Measurements from ENCODE around the gene LGALSL. TPM values are rescaled to one million over a fixed set of nuclear protein-coding genes. Genes with fewer than 3 reads are reported as not detected.

Gene LGALSL
- total and polyA plus RNA-seq, 12 donors = 5.3 to 24.8 (median 11.0) TPM

- intact Hi-C loops (cut with DNase I) = loop anchor here in 1 of 10 donors (5.0 kb wide), 1 partner anchor 32 kb away; no protein-coding TSS in a partner anchor
- Histone ChIP-seq H3K4me1 (peaks cover 0 to 1% (median 0%) of the 10 kb centered on the region in 9 donors), H3K9me3 (no peaks in the 10 kb centered on the region), H3K27me3 (no peaks in the 10 kb centered on the region), H3K4me3 (no peak overlapping the region), H3K27ac (no peak overlapping the region), H3K36me3 (no peaks in the 10 kb centered on the region)
- ATAC-seq (no peak), DNase-seq (no peak)
- WGBS, 2 donors = 92 to 96% methylated on average over 7 of the region's 7 CpGs
- no peak for TF ChIP-seq CTCF (IDR thresholded peaks at IDR 0.05)
These were observed 39.1 kb upstream of the LGALSL start for GRCh38 chr2:64414736-64415435.

GRCh38 chr2:64417624-64418023 lies 36.3 kb upstream of the LGALSL start:
- Histone ChIP-seq H3K4me3 (no peak overlapping the region), H3K4me1 (peaks cover 0 to 10% (median 0%) of the 10 kb centered on the region in 9 donors), H3K27me3 (no peaks in the 10 kb centered on the region), H3K9me3 (no peaks in the 10 kb centered on the region), H3K27ac (no peak overlapping the region), H3K36me3 (no peaks in the 10 kb centered on the region)
- intact Hi-C loops (cut with DNase I) = no loop called here
- WGBS, 2 donors = 82% methylated on average over 3 of the region's 3 CpGs
- DNase-seq (no peak), ATAC-seq (no peak)
- TF ChIP-seq CTCF (IDR thresholded peaks at IDR 0.05) = no peak

GRCh38 chr2:64419596-64420165 lies 34.3 kb upstream of the LGALSL start:
- DNase-seq = no peak
- no peak for ATAC-seq
- Histone ChIP-seq H3K4me3 (no peak overlapping the region), H3K27me3 (no peaks in the 10 kb centered on the region), H3K9me3 (no peaks in the 10 kb centered on the region), H3K27ac (peak overlapping the region in 3 of 10 donors; percentile 20 to 58 (median 52)), H3K4me1 (peaks cover 0 to 10% (median 0%) of the 10 kb centered on the region in 9 donors), H3K36me3 (no peaks in the 10 kb centered on the region)
- TF ChIP-seq CTCF (IDR thresholded peaks at IDR 0.05) = no peak
- intact Hi-C loops (cut with DNase I) = no loop called here
- 90 to 94% methylated on average over 2 of the region's 2 CpGs for WGBS, 2 donors

DNA sequence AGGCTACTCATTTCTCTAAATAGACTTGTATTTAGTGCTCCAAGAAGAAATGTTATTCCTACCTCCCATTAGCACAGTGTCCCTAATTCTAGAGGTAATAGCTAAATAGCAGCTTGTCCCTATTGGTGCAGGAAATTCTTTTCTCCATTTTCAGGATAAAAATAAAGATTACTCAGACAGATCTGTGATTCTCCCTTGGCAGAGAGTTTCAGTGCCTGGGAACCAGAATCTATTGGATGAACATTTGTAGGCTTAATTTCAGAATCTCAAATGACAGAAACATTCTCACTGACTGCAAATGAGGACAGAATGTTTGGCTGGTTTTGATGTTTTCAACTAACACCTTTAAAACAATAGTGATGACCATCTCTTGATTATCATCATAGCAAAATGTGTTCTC lies 33.3 kb upstream of the LGALSL start:
- peak overlapping the region in 4 of 10 donors; percentile 4 to 58 (median 36) for H3K27ac ChIP-seq
- intact Hi-C loops (cut with DNase I) = no loop called here
- DNase-seq = no peak
- H3K4me1 ChIP-seq = peaks cover 0 to 10% (median 0%) of the 10 kb centered on the region in 9 donors
- no peaks in the 10 kb centered on the region for H3K9me3 ChIP-seq
- H3K36me3 ChIP-seq = no peaks in the 10 kb centered on the region
- TF ChIP-seq CTCF (IDR thresholded peaks at IDR 0.05) = no peak
- H3K27me3 ChIP-seq = no peaks in the 10 kb centered on the region
- no peak overlapping the region for H3K4me3 ChIP-seq
- ATAC-seq = no peak
